Glutamatergic neuron (in vitro differentiated cells): ENCODE measurements around the gene SLC17A2. TPM values are rescaled to one million over a fixed set of nuclear protein-coding genes. Genes with fewer than 3 reads are reported as not detected.

Source experiments
- DNase-seq: peaks from one replicate; pipeline ENCODE4 v3.0.0; 2022
- H3K27ac Mint-ChIP-seq: one replicate; pipeline ENCODE4 v1.8.0; 2020; ENCODE audit warnings: mild to moderate bottlenecking, mixed read lengths, inconsistent platforms; ENCODE audit not compliant: unreplicated experiment
- H3K27me3 Mint-ChIP-seq: one replicate; pipeline ENCODE4 v1.8.0; 2020; ENCODE audit warnings: mild to moderate bottlenecking, moderate library complexity, mixed read lengths, inconsistent platforms; ENCODE audit not compliant: unreplicated experiment
- H3K36me3 Mint-ChIP-seq: one replicate; pipeline ENCODE4 v1.8.0; 2020; ENCODE audit warnings: mild to moderate bottlenecking, mixed read lengths, inconsistent platforms; ENCODE audit not compliant: unreplicated experiment
- H3K4me1 Mint-ChIP-seq: one replicate; pipeline ENCODE4 v1.8.0; 2020; ENCODE audit warnings: mild to moderate bottlenecking, low read depth, mixed read lengths, inconsistent platforms; ENCODE audit not compliant: unreplicated experiment
- H3K4me3 Mint-ChIP-seq: one replicate; pipeline ENCODE4 v1.8.0; 2020; ENCODE audit warnings: mild to moderate bottlenecking, mixed read lengths, inconsistent platforms; ENCODE audit not compliant: unreplicated experiment
- H3K9me3 Mint-ChIP-seq: one replicate; pipeline ENCODE4 v1.8.0; 2020; ENCODE audit warnings: mild to moderate bottlenecking, moderate library complexity, mixed read lengths, inconsistent platforms; ENCODE audit not compliant: unreplicated experiment
- total RNA-seq: library from RNA; stranded (reverse); fragmentation: NEBNext Ultra II Directional; extraction: Animal tissue kit (Norgen Biotek cat#: 25700); gene quantifications from one replicate; pipeline ENCODE4 v1.2.1, GENCODE V29; 2021; ENCODE audit not compliant: unreplicated experiment
- TF ChIP-seq, protein P1 (sequence below): fragments of 200-600 bp; sonication (generic); IDR thresholded peaks from one replicate; pipeline ENCODE4 v1.5.0; 2021; ENCODE audit not compliant: partially characterized antibody, unreplicated experiment

Gene SLC17A2
- total RNA-seq, 1 donor from 2014 or later, result not detected

DNA sequence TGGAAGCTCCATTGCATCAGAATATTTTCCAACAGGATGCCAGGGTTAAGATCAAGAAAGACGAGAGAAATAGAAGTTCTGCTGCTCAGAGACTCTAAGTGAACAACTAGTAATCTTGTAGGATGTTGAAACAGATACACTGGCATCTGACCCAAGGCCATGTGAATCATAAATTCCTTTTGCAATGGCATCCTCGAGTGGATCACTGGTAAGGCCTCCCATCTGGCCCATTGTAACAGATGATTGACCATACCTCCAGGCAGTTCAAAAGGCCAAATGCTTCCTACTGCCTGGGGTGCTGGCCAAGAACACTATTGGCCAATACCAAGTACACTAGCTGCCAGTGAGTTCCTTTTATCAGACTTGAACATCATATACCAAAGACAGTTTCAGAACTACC lies 46.5 kb downstream of the SLC17A2 start:
- Mint-ChIP-seq H3K27me3 (peaks cover 4% of the 10 kb centered on the region), H3K27ac (no peak overlapping the region), H3K4me3 (no peak overlapping the region), H3K36me3 (no peaks in the 10 kb centered on the region), H3K4me1 (peaks cover 12% of the 10 kb centered on the region), H3K9me3 (peaks cover 2% of the 10 kb centered on the region)
- TF ChIP-seq, protein P1, sequence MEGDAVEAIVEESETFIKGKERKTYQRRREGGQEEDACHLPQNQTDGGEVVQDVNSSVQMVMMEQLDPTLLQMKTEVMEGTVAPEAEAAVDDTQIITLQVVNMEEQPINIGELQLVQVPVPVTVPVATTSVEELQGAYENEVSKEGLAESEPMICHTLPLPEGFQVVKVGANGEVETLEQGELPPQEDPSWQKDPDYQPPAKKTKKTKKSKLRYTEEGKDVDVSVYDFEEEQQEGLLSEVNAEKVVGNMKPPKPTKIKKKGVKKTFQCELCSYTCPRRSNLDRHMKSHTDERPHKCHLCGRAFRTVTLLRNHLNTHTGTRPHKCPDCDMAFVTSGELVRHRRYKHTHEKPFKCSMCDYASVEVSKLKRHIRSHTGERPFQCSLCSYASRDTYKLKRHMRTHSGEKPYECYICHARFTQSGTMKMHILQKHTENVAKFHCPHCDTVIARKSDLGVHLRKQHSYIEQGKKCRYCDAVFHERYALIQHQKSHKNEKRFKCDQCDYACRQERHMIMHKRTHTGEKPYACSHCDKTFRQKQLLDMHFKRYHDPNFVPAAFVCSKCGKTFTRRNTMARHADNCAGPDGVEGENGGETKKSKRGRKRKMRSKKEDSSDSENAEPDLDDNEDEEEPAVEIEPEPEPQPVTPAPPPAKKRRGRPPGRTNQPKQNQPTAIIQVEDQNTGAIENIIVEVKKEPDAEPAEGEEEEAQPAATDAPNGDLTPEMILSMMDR, result no peak
- DNase-seq, result no peak

DNA sequence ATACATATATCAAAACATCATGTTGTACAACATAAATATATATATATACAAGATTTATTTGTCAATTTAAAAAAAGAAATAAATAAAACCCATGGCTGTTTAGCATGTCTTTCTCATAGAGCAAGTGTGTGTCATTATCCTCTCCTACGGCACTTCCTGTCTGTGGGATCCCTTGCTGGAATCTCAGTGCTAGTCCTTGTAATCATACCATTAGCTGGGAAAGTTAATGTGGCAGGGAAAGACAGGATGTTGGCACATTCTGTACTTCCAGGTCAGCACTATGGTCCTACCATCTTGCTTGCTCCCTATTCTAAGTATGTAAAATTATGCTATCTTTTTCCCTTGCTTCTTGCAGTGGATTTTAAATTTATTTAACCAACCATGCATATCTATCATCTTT lies 47.0 kb downstream of the SLC17A2 start:
- H3K36me3 Mint-ChIP-seq, result no peaks in the 10 kb centered on the region
- TF ChIP-seq, protein P1, result no peak
- no peak overlapping the region for H3K27ac Mint-ChIP-seq
- H3K4me1 Mint-ChIP-seq, result peaks cover 11% of the 10 kb centered on the region
- no peak for DNase-seq
- H3K4me3 Mint-ChIP-seq, result no peak overlapping the region
- peaks cover 2% of the 10 kb centered on the region for H3K9me3 Mint-ChIP-seq
- peaks cover 3% of the 10 kb centered on the region for H3K27me3 Mint-ChIP-seq

DNA sequence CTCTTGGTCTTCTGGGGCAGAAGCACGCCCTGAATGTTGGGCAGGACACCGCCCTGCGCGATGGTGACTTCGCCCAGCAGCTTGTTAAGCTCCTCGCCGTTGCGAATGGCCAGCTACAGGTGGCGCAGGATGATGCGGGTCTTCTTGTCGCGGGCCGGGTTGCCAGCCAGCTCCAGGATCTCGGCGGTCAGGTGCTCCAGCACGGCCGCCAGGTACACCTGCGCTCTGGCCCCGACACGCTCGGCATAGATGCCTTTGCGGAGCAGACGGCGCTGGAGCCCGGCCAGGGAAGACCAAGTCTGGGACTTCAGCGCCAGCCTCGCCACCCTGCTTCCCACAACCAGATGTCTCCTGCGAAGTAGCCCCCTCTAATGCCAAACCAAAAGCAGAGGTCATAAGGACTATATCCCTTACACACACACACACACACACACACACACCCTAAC lies 48.4 kb downstream of the SLC17A2 start:
- peaks cover 2% of the 10 kb centered on the region for H3K9me3 Mint-ChIP-seq
- H3K4me3 Mint-ChIP-seq, result no peak overlapping the region
- TF ChIP-seq, protein P1, result no peak
- no peak overlapping the region for H3K27ac Mint-ChIP-seq
- peaks cover 2% of the 10 kb centered on the region for H3K27me3 Mint-ChIP-seq
- H3K36me3 Mint-ChIP-seq, result no peaks in the 10 kb centered on the region
- H3K4me1 Mint-ChIP-seq, result peaks cover 8% of the 10 kb centered on the region
- peak; percentile 13 for DNase-seq

DNA sequence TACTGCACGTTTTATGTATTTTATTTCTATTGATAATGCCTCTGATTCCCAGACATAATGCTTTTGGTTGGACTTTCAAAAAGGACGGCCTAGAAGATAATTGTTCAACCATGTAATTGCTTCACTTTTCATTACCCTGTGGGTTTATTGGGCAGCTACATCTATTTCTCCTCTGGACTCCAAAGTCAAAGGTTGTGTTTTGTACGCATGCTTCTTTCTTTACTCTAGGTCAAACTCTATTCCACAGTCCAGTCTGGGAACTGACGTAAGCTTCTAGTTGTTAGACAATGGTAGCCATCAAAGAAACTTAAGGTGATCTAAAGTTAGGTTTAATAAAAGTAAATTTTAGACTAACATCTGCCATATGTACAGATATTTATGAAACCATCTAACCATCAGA lies 49.9 kb downstream of the SLC17A2 start:
- Mint-ChIP-seq H3K27ac (no peak overlapping the region), H3K4me1 (peaks cover 8% of the 10 kb centered on the region), H3K36me3 (no peaks in the 10 kb centered on the region), H3K9me3 (peaks cover 2% of the 10 kb centered on the region), H3K27me3 (peaks cover 2% of the 10 kb centered on the region), H3K4me3 (no peak overlapping the region)
- TF ChIP-seq, protein P1, result no peak
- DNase-seq, result no peak

DNA sequence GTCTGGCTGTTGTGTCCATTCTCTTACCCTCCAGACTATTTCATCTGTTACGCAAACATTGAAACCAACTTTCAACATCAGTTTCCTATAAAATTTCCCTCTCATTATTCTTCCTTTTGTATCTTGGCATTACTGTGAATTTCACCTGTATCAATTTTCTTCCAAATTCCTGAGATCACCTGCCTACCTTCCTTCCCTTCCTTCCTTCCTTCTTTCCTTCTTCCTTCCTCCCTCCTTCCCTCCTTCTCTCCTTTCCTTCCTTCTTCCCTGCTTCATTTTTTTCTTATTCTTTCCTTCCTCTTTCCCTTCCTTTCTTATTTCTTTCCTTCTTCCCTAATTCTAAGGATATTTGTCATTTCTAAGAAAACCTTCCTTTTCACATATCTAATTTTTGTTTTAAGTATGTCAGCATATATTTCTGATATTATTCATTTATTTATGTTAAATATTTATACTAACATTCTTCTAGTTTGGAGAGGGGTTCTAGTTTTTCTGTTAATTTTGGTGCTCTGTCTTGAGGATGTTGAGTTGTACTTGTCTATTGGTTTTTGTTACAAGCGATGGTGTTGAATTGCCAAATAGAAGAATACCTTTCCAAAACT lies 51.7 kb downstream of the SLC17A2 start:
- TF ChIP-seq, protein P1, result no peak
- H3K9me3 Mint-ChIP-seq, result peaks cover 2% of the 10 kb centered on the region
- H3K36me3 Mint-ChIP-seq, result no peaks in the 10 kb centered on the region
- no peak overlapping the region for H3K27ac Mint-ChIP-seq
- H3K27me3 Mint-ChIP-seq, result peaks cover 2% of the 10 kb centered on the region
- peaks cover 1% of the 10 kb centered on the region for H3K4me1 Mint-ChIP-seq
- H3K4me3 Mint-ChIP-seq, result no peak overlapping the region
- DNase-seq, result no peak
